Prostate gland (tissue), 2 donors: ENCODE results near the gene GAREM1. TPM values are rescaled to one million over a fixed set of nuclear protein-coding genes. Genes with fewer than 3 reads are reported as not detected.

Experiments
- DNase-seq: peaks from one replicate; pipeline ENCODE4 v3.0.0-alpha.2; 2019; ENCODE audit warnings: low spot score
- H3K27ac ChIP-seq, 2 donors: fragments of 200-600 bp; sonication (generic); 2 replicates each; pipeline ENCODE4 v1.5.1; 2017 to 2019
- H3K27me3 ChIP-seq: fragments of 200-600 bp; sonication (generic); replicated peaks from 2 replicates; pipeline ENCODE4 v1.5.1; 2019; ENCODE audit not compliant: insufficient read depth
- H3K36me3 ChIP-seq, 2 donors: fragments of 200-600 bp; sonication (generic); 1 replicate in 1 of 2; 2 replicates in 1 of 2; pipeline versions ENCODE4 v1.5.1 to v1.8.1; 2017 to 2019
- H3K4me1 ChIP-seq: fragments of 200-600 bp; sonication (generic); replicated peaks from 2 replicates; pipeline ENCODE4 v1.5.1; 2019
- H3K4me3 ChIP-seq, 2 donors: fragments of 200-600 bp; sonication (generic); 2 replicates each; pipeline ENCODE4 v1.5.1; 2017 to 2019
- H3K9me3 ChIP-seq: fragments of 200-600 bp; sonication (generic); 2 replicates; pipeline ENCODE4 v1.5.1; 2017
- CTCF ChIP-seq, 4 experiments: fragments of 200-600 bp in 2 of 4; fragments of 450-650 bp in 2 of 4; sonication (generic) in 2 of 4; IDR thresholded peaks; 1 replicate in 3 of 4; 2 replicates in 1 of 4; pipeline ENCODE4 v1.5.1; 2016 to 2019; ENCODE audit warnings: antibody characterized with exemption in 4 of 4, mild to moderate bottlenecking in 2 of 4, moderate library complexity in 2 of 4
- POLR2A ChIP-seq: fragments of 450-650 bp; IDR thresholded peaks from one replicate; pipeline ENCODE4 v1.6.1; 2016; ENCODE audit warnings: antibody characterized with exemption, mild to moderate bottlenecking
- POLR2AphosphoS5 ChIP-seq: sonication (generic); formaldehyde crosslinking; IDR thresholded peaks from one replicate; pipeline ENCODE4 v1.6.1; 2017; ENCODE audit warnings: antibody characterized with exemption
- WGBS: methylation state at CpG from one replicate; pipeline ENCODE4 v1.1.5; 2018; 5-methylcytosine and 5-hydroxymethylcytosine counted together
- intact Hi-C: fragments of 100-400 bp; cut with DNase I; formaldehyde crosslinking; loops from one replicate; pipeline ENCODE4 v1.14.2; 2022
- total RNA-seq, 2 donors: library from RNA; depleted of rRNA; stranded (reverse); fragments of >200 nt; gene quantifications; one replicate each; pipeline ENCODE4 v1.1.0, GENCODE V29; 2016

Gene GAREM1
- total RNA-seq, 2 donors from 2014 or later = 9.5 to 14.9 TPM

- no peaks in the 10 kb centered on the region for H3K4me1 ChIP-seq
- TF ChIP-seq POLR2AphosphoS5 (no peak), POLR2A (no peak), CTCF (IDR thresholded peaks at IDR 0.05) (no peak)
- no peak for DNase-seq
- H3K27me3 ChIP-seq = no peaks in the 10 kb centered on the region
- H3K9me3 ChIP-seq = no peaks in the 10 kb centered on the region
- WGBS = 94% methylated on average over 8 of the region's 8 CpGs
- H3K27ac ChIP-seq = no peak overlapping the region
- no peaks in the 10 kb centered on the region for H3K36me3 ChIP-seq
- intact Hi-C loops = loop anchor here (5.0 kb wide), 1 partner anchor 282 kb away; no protein-coding TSS in a partner anchor
- H3K4me3 ChIP-seq = no peak overlapping the region
Measured at GRCh38 chr18:32270341-32270740, 200.3 kb downstream of the GAREM1 start.

- Histone ChIP-seq H3K27me3 (no peaks in the 10 kb centered on the region), H3K4me1 (no peaks in the 10 kb centered on the region), H3K36me3 (no peaks in the 10 kb centered on the region), H3K4me3 (no peak overlapping the region), H3K27ac (no peak overlapping the region), H3K9me3 (no peaks in the 10 kb centered on the region)
- TF ChIP-seq POLR2AphosphoS5 = no peak
- no peak for TF ChIP-seq CTCF (IDR thresholded peaks at IDR 0.05)
- TF ChIP-seq POLR2A = no peak
- DNase-seq = no peak
- intact Hi-C loops = no loop called here
- 81% methylated on average over 4 of the region's 4 CpGs for WGBS
Measured at GRCh38 chr18:32267463-32267862, 203.2 kb downstream of the GAREM1 start.

- no peak for DNase-seq
- WGBS = 69% methylated on average over 2 of the region's 2 CpGs
- intact Hi-C loops = no loop called here
- H3K36me3 ChIP-seq = no peaks in the 10 kb centered on the region
- no peak overlapping the region for H3K4me3 ChIP-seq
- no peak overlapping the region for H3K27ac ChIP-seq
- no peaks in the 10 kb centered on the region for H3K27me3 ChIP-seq
- no peaks in the 10 kb centered on the region for H3K9me3 ChIP-seq
- no peak for TF ChIP-seq CTCF (IDR thresholded peaks at IDR 0.05)
- TF ChIP-seq POLR2A = no peak
- no peak for TF ChIP-seq POLR2AphosphoS5
- H3K4me1 ChIP-seq = no peaks in the 10 kb centered on the region
Measured at GRCh38 chr18:32264401-32264800, 206.3 kb downstream of the GAREM1 start.

GRCh38 chr18:32262092-32262491 is 208.6 kb downstream of the GAREM1 start:
- Histone ChIP-seq H3K4me1 (no peaks in the 10 kb centered on the region), H3K4me3 (no peak overlapping the region), H3K27me3 (no peaks in the 10 kb centered on the region), H3K27ac (no peak overlapping the region), H3K9me3 (no peaks in the 10 kb centered on the region), H3K36me3 (no peaks in the 10 kb centered on the region)
- TF ChIP-seq POLR2AphosphoS5 (no peak), CTCF (IDR thresholded peaks at IDR 0.05) (no peak), POLR2A (no peak)
- intact Hi-C loops = no loop called here
- WGBS = 97% methylated on average over 1 of the region's 1 CpG
- DNase-seq = no peak

GRCh38 chr18:32261003-32261402 is 209.7 kb downstream of the GAREM1 start:
- H3K27ac ChIP-seq = no peak overlapping the region
- no peak for DNase-seq
- no peaks in the 10 kb centered on the region for H3K9me3 ChIP-seq
- H3K27me3 ChIP-seq = no peaks in the 10 kb centered on the region
- intact Hi-C loops = no loop called here
- H3K36me3 ChIP-seq = no peaks in the 10 kb centered on the region
- 97% methylated on average over 5 of the region's 5 CpGs for WGBS
- no peaks in the 10 kb centered on the region for H3K4me1 ChIP-seq
- no peak for TF ChIP-seq POLR2AphosphoS5
- no peak for TF ChIP-seq CTCF (IDR thresholded peaks at IDR 0.05)
- no peak for TF ChIP-seq POLR2A
- H3K4me3 ChIP-seq = no peak overlapping the region
